IPS DF 6.9 (cell line): ENCODE results near the gene STRN4.
"Not testable (repeated sequence)": the region's sequence is repeated elsewhere in the genome, so short reads cannot be mapped to it uniquely, and the experiment has no call there.

Experiments
- DNase-seq: peaks from one replicate; pipeline ENCODE4 v3.0.0-alpha.2; 2013; ENCODE audit warnings: low read depth, low spot score
- H3K27ac ChIP-seq: one replicate; pipeline ENCODE4 v1.5.1; 2013; ENCODE audit warnings: low read length, control low read depth
- H3K27me3 ChIP-seq: 2 replicates; pipeline ENCODE4 v1.6.1; 2013; ENCODE audit warnings: mild to moderate bottlenecking, low read length; ENCODE audit not compliant: control insufficient read depth, insufficient read depth
- H3K36me3 ChIP-seq: 2 replicates; pipeline ENCODE4 v1.6.1; 2013; ENCODE audit warnings: low read length; ENCODE audit not compliant: control insufficient read depth, insufficient read depth
- H3K4me1 ChIP-seq: 2 replicates; pipeline ENCODE4 v1.6.1; 2013; ENCODE audit warnings: low read length; ENCODE audit not compliant: control insufficient read depth, insufficient read depth
- H3K4me3 ChIP-seq: 2 replicates; pipeline ENCODE4 v1.5.1; 2013; ENCODE audit warnings: mild to moderate bottlenecking, low read length
- H3K9me3 ChIP-seq: 2 replicates; pipeline ENCODE4 v1.6.1; 2013; ENCODE audit warnings: low read length, inconsistent platforms; ENCODE audit not compliant: control insufficient read depth, insufficient read depth
- WGBS: extraction: QIAGEN DNeasy Blood & Tissue Kit; methylation state at CpG from one replicate; pipeline ENCODE4 v1.1.7; 2013; ENCODE audit warnings: mixed read lengths, missing lambda C conversion rate; ENCODE audit not compliant: insufficient read length, insufficient coverage; 5-methylcytosine and 5-hydroxymethylcytosine counted together

Gene STRN4

DNA sequence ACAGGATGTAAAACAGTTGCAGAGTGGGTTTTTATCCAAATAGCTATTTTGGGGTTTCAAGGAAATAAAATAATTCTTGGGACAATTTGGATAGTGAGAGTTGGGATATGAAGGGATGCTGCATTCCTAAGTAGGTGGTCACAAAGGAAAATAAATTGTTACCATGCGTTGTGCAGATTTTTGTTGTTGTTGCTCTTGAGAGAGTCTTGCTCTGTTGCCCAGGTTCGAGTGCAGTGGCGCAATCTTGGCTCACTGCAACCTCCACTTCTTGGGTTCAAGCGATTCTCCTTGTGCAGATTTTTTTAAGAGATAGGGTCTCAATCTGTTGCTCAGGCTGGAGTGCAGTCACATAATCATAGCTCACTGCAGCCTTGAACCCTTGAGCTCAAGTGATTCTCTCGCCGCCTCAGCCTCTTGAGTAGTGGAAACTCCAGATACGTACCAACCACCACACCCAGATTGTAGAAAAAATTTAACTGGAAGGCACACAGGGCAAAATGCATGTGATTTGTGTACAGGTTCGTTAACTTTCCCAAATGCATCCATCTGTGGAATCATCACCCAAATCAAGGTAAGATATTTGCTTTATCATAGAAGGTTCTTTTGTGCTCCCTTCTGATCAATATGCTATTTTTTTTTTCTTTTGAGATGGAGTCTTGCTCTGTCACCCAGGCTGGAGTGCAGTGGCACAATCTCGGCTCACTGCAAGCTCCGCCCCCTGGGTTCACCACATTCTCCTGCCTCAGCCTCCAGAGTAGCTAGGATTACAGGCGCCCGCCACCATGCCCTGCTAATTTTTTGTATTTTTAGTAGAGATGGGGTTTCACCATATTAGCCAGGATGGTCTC lies 26.1 kb upstream of the STRN4 start:
- no CpG with 5 or more reads among the region's 12 CpGs for WGBS

DNA sequence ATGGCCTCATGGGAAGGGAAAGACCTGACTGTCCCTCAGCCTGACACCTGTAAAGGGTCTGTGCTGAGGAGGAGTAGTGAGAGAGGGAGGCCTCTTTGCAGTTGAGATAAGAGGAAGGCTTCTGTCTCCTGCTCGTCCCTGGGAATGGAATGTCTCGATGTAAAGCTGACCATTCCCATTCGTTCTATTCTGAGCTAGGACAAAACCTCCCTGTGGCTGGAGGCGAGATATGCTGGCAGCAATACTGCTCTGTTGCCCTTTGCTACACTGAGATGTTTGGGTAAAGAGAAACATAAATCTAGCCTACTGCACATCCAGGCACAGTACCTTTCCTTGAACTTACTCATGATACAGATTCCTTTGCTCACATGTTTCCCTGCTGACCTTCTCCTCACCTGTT lies 22.5 kb upstream of the STRN4 start:
- not testable (repeated sequence) for H3K4me1 ChIP-seq, DNase-seq, H3K27me3 ChIP-seq, H3K27ac ChIP-seq, H3K4me3 ChIP-seq, H3K36me3 ChIP-seq, H3K9me3 ChIP-seq
- no CpG with 5 or more reads among the region's 4 CpGs for WGBS

More for the DNA sequence above, 26.1 kb upstream of the STRN4 start:
- Histone ChIP-seq H3K36me3 (peaks cover 18% of the 10 kb centered on the region), H3K9me3 (no peaks in the 10 kb centered on the region), H3K4me3 (no peak overlapping the region), H3K27me3 (no peaks in the 10 kb centered on the region), H3K4me1 (no peaks in the 10 kb centered on the region), H3K27ac (no peak overlapping the region)
- no peak for DNase-seq

- no peaks in the 10 kb centered on the region for H3K9me3 ChIP-seq
- no CpG with 5 or more reads among the region's 18 CpGs for WGBS
- no peaks in the 10 kb centered on the region for H3K4me1 ChIP-seq
- no peak for DNase-seq
- no peak overlapping the region for H3K4me3 ChIP-seq
- H3K36me3 ChIP-seq = no peaks in the 10 kb centered on the region
- H3K27me3 ChIP-seq = no peaks in the 10 kb centered on the region
- H3K27ac ChIP-seq = no peak overlapping the region
Observed at GRCh38 chr19:46766569-46767317, 20.5 kb upstream of the STRN4 start.

- no peak overlapping the region for H3K4me3 ChIP-seq
- WGBS = no CpG with 5 or more reads among the region's 11 CpGs
- DNase-seq = no peak
Observed at GRCh38 chr19:46764817-46765291, 18.6 kb upstream of the STRN4 start.

DNA sequence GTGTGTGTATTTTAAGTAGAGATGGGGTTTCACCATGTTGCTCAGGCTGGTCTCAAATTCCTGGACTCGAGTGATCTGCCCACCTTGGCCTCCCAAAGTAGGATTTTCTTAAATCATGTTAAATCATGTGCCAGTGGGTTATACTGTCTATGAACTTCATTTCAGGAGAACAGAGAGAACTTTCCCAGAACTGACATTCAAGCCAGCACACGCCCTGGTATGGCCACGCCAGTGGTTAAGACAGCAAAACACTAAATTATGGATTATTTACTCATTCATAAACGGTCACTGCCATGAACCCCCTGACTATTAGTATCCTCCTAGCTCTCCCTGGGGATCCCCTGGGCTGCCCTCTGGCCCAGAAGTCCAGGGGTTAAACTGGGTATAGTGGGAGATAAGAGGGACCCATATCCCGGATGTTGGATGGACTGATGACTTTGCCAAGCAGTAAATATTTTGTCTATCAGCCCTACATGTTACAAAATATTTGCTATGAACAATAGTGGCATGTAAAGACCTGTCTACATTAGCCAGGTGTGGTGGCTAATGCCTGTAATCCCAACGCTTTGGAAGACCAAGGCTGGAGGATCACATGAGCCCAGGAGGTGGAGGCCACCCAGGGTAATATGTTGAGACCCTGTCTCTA lies 16.1 kb upstream of the STRN4 start:
- Histone ChIP-seq H3K36me3 (no peaks in the 10 kb centered on the region), H3K9me3 (no peaks in the 10 kb centered on the region), H3K4me1 (no peaks in the 10 kb centered on the region; the same call in 1 of the 2 replicates), H3K4me3 (no peak overlapping the region), H3K27ac (no peak overlapping the region), H3K27me3 (no peaks in the 10 kb centered on the region)
- WGBS = no CpG with 5 or more reads among the region's 6 CpGs
- no peak for DNase-seq

More at GRCh38 chr19:46764817-46765291, 18.6 kb upstream of the STRN4 start:
- no peaks in the 10 kb centered on the region for H3K36me3 ChIP-seq
- H3K27me3 ChIP-seq = no peaks in the 10 kb centered on the region
- H3K27ac ChIP-seq = no peak overlapping the region
- no peaks in the 10 kb centered on the region; the same call in 1 of the 2 replicates for H3K4me1 ChIP-seq
- no peaks in the 10 kb centered on the region for H3K9me3 ChIP-seq

GRCh38 chr19:46761418-46761831 lies 15.2 kb upstream of the STRN4 start:
- no peak overlapping the region for H3K27ac ChIP-seq
- H3K4me1 ChIP-seq = no peaks in the 10 kb centered on the region; the same call in 1 of the 2 replicates
- H3K27me3 ChIP-seq = no peaks in the 10 kb centered on the region
- 0 out of 2 replicates have a peak, but pooled peaks cover under 1% of the 10 kb centered on the region for H3K36me3 ChIP-seq
- H3K9me3 ChIP-seq = no peaks in the 10 kb centered on the region
- no CpG with 5 or more reads among the region's 5 CpGs for WGBS
- DNase-seq = no peak
- H3K4me3 ChIP-seq = no peak overlapping the region

- not testable (repeated sequence) for H3K27ac ChIP-seq, H3K4me3 ChIP-seq, DNase-seq, H3K27me3 ChIP-seq, H3K4me1 ChIP-seq, H3K9me3 ChIP-seq, H3K36me3 ChIP-seq
- WGBS = no CpG with 5 or more reads among the region's 4 CpGs
Observed at GRCh38 chr19:46760897-46761296, 14.6 kb upstream of the STRN4 start.

DNA sequence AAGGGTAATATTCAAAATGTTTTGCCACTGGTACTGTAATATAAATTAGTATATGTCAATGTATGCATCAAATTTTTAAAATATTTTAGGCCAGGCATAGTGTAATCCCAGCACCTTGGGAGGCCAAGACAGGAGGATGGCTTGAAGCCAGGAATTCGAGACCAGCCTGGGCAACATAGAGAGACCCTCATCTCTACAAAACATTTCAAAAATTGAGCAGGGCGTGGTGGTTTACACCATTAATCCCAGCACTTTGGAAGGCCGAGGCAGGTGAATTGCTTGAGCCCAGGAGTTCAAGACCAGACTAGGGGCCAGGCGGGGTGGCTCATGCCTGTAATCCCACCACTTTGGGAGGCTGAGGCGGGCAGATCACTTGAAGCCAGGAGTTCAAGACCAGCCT lies 14.1 kb upstream of the STRN4 start:
- Histone ChIP-seq H3K36me3 (peaks cover 8% of the 10 kb centered on the region; the same call in 1 of the 2 replicates), H3K4me1 (no peaks in the 10 kb centered on the region; the same call in 1 of the 2 replicates), H3K27me3 (no peaks in the 10 kb centered on the region), H3K4me3 (no peak overlapping the region), H3K27ac (no peak overlapping the region), H3K9me3 (no peaks in the 10 kb centered on the region)
- DNase-seq = no peak
- WGBS = no CpG with 5 or more reads among the region's 5 CpGs

DNA sequence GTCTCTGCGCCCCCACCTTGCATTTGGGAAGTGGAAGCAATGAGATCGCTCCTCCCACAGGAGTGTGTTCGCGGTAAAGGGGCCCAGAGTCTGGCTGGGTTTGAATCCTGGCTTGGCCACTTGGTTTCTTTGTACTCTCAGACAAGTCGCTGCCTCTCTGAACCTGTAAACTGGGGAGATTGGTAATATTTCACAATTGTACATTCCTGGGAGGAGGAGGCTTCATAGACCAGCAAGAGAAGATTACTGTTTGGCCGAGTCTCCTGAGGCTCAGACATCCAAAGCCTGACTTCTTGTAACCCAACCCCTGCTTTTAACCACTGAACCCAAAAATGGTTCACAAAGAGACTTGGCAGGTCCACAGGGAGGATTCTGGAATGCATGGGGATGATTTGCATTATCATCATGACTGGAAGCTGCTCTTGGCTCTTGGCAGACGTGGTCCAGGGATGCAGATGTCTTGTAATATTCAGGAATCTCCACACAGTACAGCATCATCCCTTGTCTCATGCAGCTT lies 13.6 kb upstream of the STRN4 start:
- H3K27me3 ChIP-seq = no peaks in the 10 kb centered on the region
- H3K9me3 ChIP-seq = no peaks in the 10 kb centered on the region
- no peaks in the 10 kb centered on the region; the same call in 1 of the 2 replicates for H3K4me1 ChIP-seq
- WGBS = no CpG with 5 or more reads among the region's 7 CpGs
- H3K27ac ChIP-seq = no peak overlapping the region
- peaks cover 8% of the 10 kb centered on the region; the same call in 1 of the 2 replicates for H3K36me3 ChIP-seq
- DNase-seq = no peak
- no peak overlapping the region for H3K4me3 ChIP-seq

DNA sequence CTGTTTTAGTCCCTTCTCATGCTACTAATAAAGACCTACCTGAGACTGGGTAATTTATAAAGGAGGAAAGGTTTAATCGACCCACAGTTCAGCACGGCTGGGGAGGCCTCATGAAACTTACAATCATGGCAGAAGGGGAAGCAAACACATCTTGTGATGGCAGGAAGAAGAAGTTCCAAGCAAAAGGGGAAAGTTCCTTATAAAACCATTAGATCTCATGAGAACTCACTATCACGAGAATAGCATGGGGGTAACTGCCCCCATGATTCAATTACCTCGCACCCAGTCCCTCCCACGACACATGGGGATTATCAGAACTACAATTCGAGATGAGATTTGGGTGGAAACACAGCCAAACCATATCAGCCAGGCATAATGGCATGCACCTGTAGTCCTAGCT lies 13.0 kb upstream of the STRN4 start:
- Histone ChIP-seq H3K4me3 (no peak overlapping the region), H3K9me3 (no peaks in the 10 kb centered on the region), H3K27ac (no peak overlapping the region), H3K4me1 (no peaks in the 10 kb centered on the region; the same call in 1 of the 2 replicates), H3K27me3 (no peaks in the 10 kb centered on the region), H3K36me3 (peaks cover 8% of the 10 kb centered on the region; the same call in 1 of the 2 replicates)
- no CpG with 5 or more reads among the region's 6 CpGs for WGBS
- DNase-seq = no peak
